OCI-LY1 (cell line): ENCODE results near the gene CTDSP1.

ENCODE experiments used
- CTCF ChIP-seq: fragments of 200-600 bp; sonication (generic), shearing (Covaris generic); IDR thresholded peaks from 2 replicates; pipeline ENCODE4 v1.5.1; 2017; ENCODE audit warnings: mild to moderate bottlenecking, antibody characterized with exemption, low read length, moderate library complexity, mixed read lengths
- EZH2 ChIP-seq: fragments of 200-600 bp; sonication (generic), shearing (Covaris generic); IDR thresholded peaks from 2 replicates; pipeline ENCODE4 v1.8.0; 2017; ENCODE audit warnings: borderline replicate concordance, mixed run types, mild to moderate bottlenecking, antibody characterized with exemption, low read length, moderate library complexity, mixed read lengths

DNA sequence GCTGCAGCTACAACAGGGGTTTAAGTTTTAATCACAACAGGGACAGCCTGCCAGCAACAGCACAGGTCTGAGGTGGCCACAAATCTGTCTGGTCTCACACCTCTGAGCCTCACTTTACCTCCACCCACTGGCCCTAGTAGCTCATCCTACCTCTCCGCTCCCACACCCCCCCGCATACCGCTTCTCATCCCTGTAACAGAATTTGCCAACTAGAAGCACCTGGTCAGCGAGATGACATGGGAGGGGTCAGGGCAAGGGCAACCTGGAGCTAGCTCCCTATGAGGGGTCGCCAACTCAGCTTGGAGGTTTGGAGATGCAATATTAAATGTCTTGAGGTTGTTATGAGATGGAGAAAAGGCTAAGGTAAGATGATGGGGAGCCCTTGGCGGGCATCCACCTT, 35.5 kb upstream of the CTDSP1 start:
- TF ChIP-seq CTCF (no peak), EZH2 (no peak)
